T-helper 2 cell treated with Interferon-gamma antibody and Interleukin-4, amounts not matched to agents 5 μg/mL and 100 μg/mL, for 36 hours (primary cell): Measurements from ENCODE around the gene BANP.
"Not testable (repeated sequence)": the region's sequence is repeated elsewhere in the genome, so short reads cannot be mapped to it uniquely, and the experiment has no call there.

Source experiments
- DNase-seq: peaks from one replicate; pipeline ENCODE4 v3.0.0; 2021; ENCODE audit warnings: low spot score
- H3K27ac Mint-ChIP-seq: one replicate; pipeline ENCODE4 v1.8.0; 2021; ENCODE audit warnings: mild to moderate bottlenecking, mixed read lengths
- H3K27me3 Mint-ChIP-seq: one replicate; pipeline ENCODE4 v1.8.0; 2021; ENCODE audit warnings: low read depth, mixed read lengths
- H3K36me3 Mint-ChIP-seq: one replicate; pipeline ENCODE4 v1.8.0; 2021; ENCODE audit warnings: low read depth, mixed read lengths
- H3K4me1 Mint-ChIP-seq: one replicate; pipeline ENCODE4 v1.8.0; 2021; ENCODE audit warnings: low read depth, mixed read lengths
- H3K4me3 Mint-ChIP-seq: one replicate; pipeline ENCODE4 v1.8.0; 2022; ENCODE audit warnings: mild to moderate bottlenecking, moderate library complexity, mixed read lengths
- H3K9me3 Mint-ChIP-seq: one replicate; pipeline ENCODE4 v1.8.0; 2021; ENCODE audit warnings: mixed read lengths

The BANP gene

GRCh38 chr16:88092791-88093555 is 141.7 kb downstream of the BANP start:
- H3K27me3 Mint-ChIP-seq, H3K27ac Mint-ChIP-seq: not testable (repeated sequence)
- peaks cover 14% of the 10 kb centered on the region for H3K9me3 Mint-ChIP-seq

GRCh38 chr16:88093556-88094252 is 142.5 kb downstream of the BANP start:
- H3K27ac Mint-ChIP-seq, DNase-seq, H3K36me3 Mint-ChIP-seq, H3K27me3 Mint-ChIP-seq, H3K4me1 Mint-ChIP-seq, H3K4me3 Mint-ChIP-seq: not testable (repeated sequence)
- peaks cover 14% of the 10 kb centered on the region for H3K9me3 Mint-ChIP-seq

More at GRCh38 chr16:88092791-88093555, 141.7 kb downstream of the BANP start:
- not testable (repeated sequence) for H3K4me1 Mint-ChIP-seq, DNase-seq, H3K36me3 Mint-ChIP-seq, H3K4me3 Mint-ChIP-seq

GRCh38 chr16:88094253-88094575 is 143.0 kb downstream of the BANP start:
- H3K27me3 Mint-ChIP-seq, H3K4me3 Mint-ChIP-seq, H3K36me3 Mint-ChIP-seq, DNase-seq, H3K4me1 Mint-ChIP-seq, H3K27ac Mint-ChIP-seq: not testable (repeated sequence)
- H3K9me3 Mint-ChIP-seq: peaks cover 14% of the 10 kb centered on the region

GRCh38 chr16:88094900-88095299 is 143.7 kb downstream of the BANP start:
- not testable (repeated sequence) for H3K27ac Mint-ChIP-seq

GRCh38 chr16:88096659-88097058 is 145.4 kb downstream of the BANP start:
- H3K27me3 Mint-ChIP-seq, H3K27ac Mint-ChIP-seq, H3K36me3 Mint-ChIP-seq, H3K4me3 Mint-ChIP-seq, H3K4me1 Mint-ChIP-seq, DNase-seq: not testable (repeated sequence)
- peaks cover 14% of the 10 kb centered on the region for H3K9me3 Mint-ChIP-seq

More at GRCh38 chr16:88094900-88095299, 143.7 kb downstream of the BANP start:
- H3K36me3 Mint-ChIP-seq, DNase-seq, H3K4me3 Mint-ChIP-seq, H3K27me3 Mint-ChIP-seq, H3K4me1 Mint-ChIP-seq: not testable (repeated sequence)
- peaks cover 14% of the 10 kb centered on the region for H3K9me3 Mint-ChIP-seq

- DNase-seq, H3K36me3 Mint-ChIP-seq, H3K27ac Mint-ChIP-seq, H3K27me3 Mint-ChIP-seq, H3K4me1 Mint-ChIP-seq, H3K4me3 Mint-ChIP-seq: not testable (repeated sequence)
- H3K9me3 Mint-ChIP-seq: peaks cover 14% of the 10 kb centered on the region
Observed at GRCh38 chr16:88098731-88099562, 147.7 kb downstream of the BANP start.

GRCh38 chr16:88099563-88099890 is 148.3 kb downstream of the BANP start:
- H3K4me1 Mint-ChIP-seq: no peaks in the 10 kb centered on the region
- peaks cover 3% of the 10 kb centered on the region for H3K27me3 Mint-ChIP-seq
- no peak for DNase-seq
- no peak overlapping the region for H3K27ac Mint-ChIP-seq
- no peaks in the 10 kb centered on the region for H3K36me3 Mint-ChIP-seq
- H3K9me3 Mint-ChIP-seq: peaks cover 14% of the 10 kb centered on the region
- H3K4me3 Mint-ChIP-seq: no peak overlapping the region

GRCh38 chr16:88099956-88100355 is 148.7 kb downstream of the BANP start:
- H3K27ac Mint-ChIP-seq, H3K4me1 Mint-ChIP-seq, H3K36me3 Mint-ChIP-seq, H3K4me3 Mint-ChIP-seq, H3K27me3 Mint-ChIP-seq, DNase-seq: not testable (repeated sequence)
- peaks cover 14% of the 10 kb centered on the region for H3K9me3 Mint-ChIP-seq

- DNase-seq, H3K9me3 Mint-ChIP-seq, H3K4me1 Mint-ChIP-seq, H3K36me3 Mint-ChIP-seq, H3K4me3 Mint-ChIP-seq, H3K27ac Mint-ChIP-seq, H3K27me3 Mint-ChIP-seq: not testable (repeated sequence)
Observed at GRCh38 chr16:88100801-88101622, 149.8 kb downstream of the BANP start.

- H3K4me1 Mint-ChIP-seq, H3K27ac Mint-ChIP-seq, H3K9me3 Mint-ChIP-seq, H3K36me3 Mint-ChIP-seq, H3K4me3 Mint-ChIP-seq, DNase-seq, H3K27me3 Mint-ChIP-seq: not testable (repeated sequence)
Observed at GRCh38 chr16:88101623-88102105, 150.4 kb downstream of the BANP start.

- no peak overlapping the region for H3K27ac Mint-ChIP-seq
- DNase-seq: no peak
- H3K9me3 Mint-ChIP-seq: no peaks in the 10 kb centered on the region
- no peak overlapping the region for H3K4me3 Mint-ChIP-seq
- no peaks in the 10 kb centered on the region for H3K4me1 Mint-ChIP-seq
- peaks cover 3% of the 10 kb centered on the region for H3K27me3 Mint-ChIP-seq
- no peaks in the 10 kb centered on the region for H3K36me3 Mint-ChIP-seq
Observed at GRCh38 chr16:88102597-88102996, 151.4 kb downstream of the BANP start.

GRCh38 chr16:88103011-88103410 is 151.8 kb downstream of the BANP start:
- Mint-ChIP-seq H3K27ac (no peak overlapping the region), H3K9me3 (no peaks in the 10 kb centered on the region), H3K4me1 (no peaks in the 10 kb centered on the region), H3K36me3 (no peaks in the 10 kb centered on the region), H3K4me3 (no peak overlapping the region), H3K27me3 (peaks cover 3% of the 10 kb centered on the region)
- DNase-seq: no peak

- H3K4me1 Mint-ChIP-seq: no peaks in the 10 kb centered on the region
- H3K27ac Mint-ChIP-seq: no peak overlapping the region
- no peak for DNase-seq
- H3K27me3 Mint-ChIP-seq: peaks cover 3% of the 10 kb centered on the region
- H3K36me3 Mint-ChIP-seq: no peaks in the 10 kb centered on the region
- no peak overlapping the region for H3K4me3 Mint-ChIP-seq
- H3K9me3 Mint-ChIP-seq: no peaks in the 10 kb centered on the region
Observed at GRCh38 chr16:88103581-88104188, 152.5 kb downstream of the BANP start.
